HG02943 (cell line): ENCODE measurements around the gene AUTS2.
"Not testable (repeated sequence)": the region's sequence is repeated elsewhere in the genome, so short reads cannot be mapped to it uniquely, and the experiment has no call there.

Experiments used
- ATAC-seq: cut with Tn5 transposase; IDR thresholded peaks from one replicate; pipeline ENCODE4 v1.9.1; 2021; ENCODE audit warnings: mild to moderate bottlenecking, low read depth, moderate library complexity; ENCODE audit not compliant: unreplicated experiment

The AUTS2 gene

GRCh38 chr7:70786076-70786475 is 1187.8 kb downstream of the AUTS2 start:
- ATAC-seq, result no peak

GRCh38 chr7:70787286-70787685 is 1189.0 kb downstream of the AUTS2 start:
- ATAC-seq, result no peak

GRCh38 chr7:70787771-70788170 is 1189.5 kb downstream of the AUTS2 start:
- ATAC-seq, result no peak

GRCh38 chr7:70788276-70788675 is 1190.0 kb downstream of the AUTS2 start:
- no peak for ATAC-seq

GRCh38 chr7:70789481-70790214 is 1191.4 kb downstream of the AUTS2 start:
- no peak for ATAC-seq

- ATAC-seq, result no peak
These were observed 1192.2 kb downstream of the AUTS2 start for GRCh38 chr7:70790215-70791073.

- no peak for ATAC-seq
These were observed 1193.1 kb downstream of the AUTS2 start for GRCh38 chr7:70791341-70791740.

GRCh38 chr7:70793060-70793459 is 1194.8 kb downstream of the AUTS2 start:
- ATAC-seq, result no peak

- no peak for ATAC-seq
These were observed 1195.5 kb downstream of the AUTS2 start for GRCh38 chr7:70793821-70794220.

GRCh38 chr7:70794962-70795361 is 1196.7 kb downstream of the AUTS2 start:
- no peak for ATAC-seq

GRCh38 chr7:70795948-70796347 is 1197.7 kb downstream of the AUTS2 start:
- ATAC-seq, result no peak

GRCh38 chr7:70797109-70797514 is 1198.8 kb downstream of the AUTS2 start:
- ATAC-seq, result no peak

GRCh38 chr7:70799841-70800405 is 1201.6 kb downstream of the AUTS2 start:
- ATAC-seq, result no peak

- no peak for ATAC-seq
These were observed 1207.1 kb downstream of the AUTS2 start for GRCh38 chr7:70805360-70805759.

GRCh38 chr7:70807650-70808049 is 1209.4 kb downstream of the AUTS2 start:
- ATAC-seq, result no peak

- ATAC-seq, result no peak
These were observed 1210.6 kb downstream of the AUTS2 start for GRCh38 chr7:70808876-70809275.

- ATAC-seq, result no peak
These were observed 1212.4 kb downstream of the AUTS2 start for GRCh38 chr7:70810558-70811139.

- no peak for ATAC-seq
These were observed 1214.2 kb downstream of the AUTS2 start for GRCh38 chr7:70812511-70812910.

- ATAC-seq, result not testable (repeated sequence)
These were observed 1224.2 kb downstream of the AUTS2 start for GRCh38 chr7:70822490-70822889.

GRCh38 chr7:70829221-70830059 is 1231.2 kb downstream of the AUTS2 start:
- no peak for ATAC-seq
